Mucosa of descending colon (tissue), 3 donors: Measurements from ENCODE around the gene GALNT10. TPM values are rescaled to one million over a fixed set of nuclear protein-coding genes. Genes with fewer than 3 reads are reported as not detected.

Source experiments
- ATAC-seq: fragments of 200-7000 bp; cut with Tn5 transposase; one replicate; pipeline ENCODE4 v1.9.1; 2020; ENCODE audit warnings: mild to moderate bottlenecking, moderate library complexity
- DNase-seq, 3 donors: peaks; one replicate each; pipeline ENCODE4 v3.0.0-alpha.2; 2020
- H3K36me3 ChIP-seq: fragments of 200-600 bp; one replicate; pipeline ENCODE4 v1.8.0; 2021; ENCODE audit warnings: low read depth, mild to moderate bottlenecking
- H3K4me1 ChIP-seq: fragments of 200-600 bp; one replicate; pipeline ENCODE4 v1.8.0; 2021; ENCODE audit warnings: low read depth, mild to moderate bottlenecking
- H3K4me3 ChIP-seq: fragments of 200-600 bp; one replicate; pipeline ENCODE4 v1.8.0; 2021; ENCODE audit warnings: mild to moderate bottlenecking
- H3K9me3 ChIP-seq: fragments of 200-600 bp; one replicate; pipeline ENCODE4 v1.8.0; 2021; ENCODE audit warnings: mild to moderate bottlenecking
- CTCF ChIP-seq: fragments of 200-600 bp; IDR thresholded peaks from one replicate; pipeline ENCODE4 v1.8.0; 2022; ENCODE audit warnings: antibody characterized with exemption, mild to moderate bottlenecking
- intact Hi-C, 2 donors: fragments of 100-400 bp; cut with DNase I in 1 of 2; cut with micrococcal nuclease in 1 of 2; formaldehyde crosslinking; loops; one replicate each; pipeline versions ENCODE4 v1.11.0 to v1.11.1; 2022; cut with DNase I, micrococcal nuclease
- total RNA-seq, 3 donors: library from RNA; stranded (reverse); fragmentation: NEBNext Ultra II Directional in 2 of 3; extraction: Animal tissue kit (Norgen Biotek cat#: 25700) in 2 of 3; gene quantifications; one replicate each; pipeline versions ENCODE4 v1.2.1 to v1.2.4, GENCODE V29; 2021 to 2023
- donor health status: DM: no; HTN: no; CAD: no; lungs with moderate emphysema.
- donor health status: DM: no; HTN: no; CAD: no.
- donor health status: DM: no; HTN: yes; CAD: no.

The GALNT10 gene
- total RNA-seq, 3 donors from 2014 or later = 38.5 to 51.5 (median 41.4) TPM

GRCh38 chr5:154428208-154428607 is 237.7 kb downstream of the GALNT10 start:
- no peak overlapping the region for H3K4me3 ChIP-seq
- DNase-seq (no peak), ATAC-seq (no peak)
- H3K36me3 ChIP-seq = no peaks in the 10 kb centered on the region
- H3K4me1 ChIP-seq = no peaks in the 10 kb centered on the region
- no peak for TF ChIP-seq CTCF
- intact Hi-C loops = no loop called here
- H3K9me3 ChIP-seq = no peaks in the 10 kb centered on the region

GRCh38 chr5:154429341-154429740 is 238.8 kb downstream of the GALNT10 start:
- TF ChIP-seq CTCF = no peak
- no peak overlapping the region for H3K4me3 ChIP-seq
- H3K36me3 ChIP-seq = no peaks in the 10 kb centered on the region
- intact Hi-C loops = no loop called here
- no peaks in the 10 kb centered on the region for H3K4me1 ChIP-seq
- ATAC-seq = no peak
- no peak for DNase-seq
- H3K9me3 ChIP-seq = no peaks in the 10 kb centered on the region

GRCh38 chr5:154430466-154430865 is 239.9 kb downstream of the GALNT10 start:
- DNase-seq = no peak
- no peak for ATAC-seq
- no peak for TF ChIP-seq CTCF
- no peak overlapping the region for H3K4me3 ChIP-seq
- H3K9me3 ChIP-seq = no peaks in the 10 kb centered on the region
- no peaks in the 10 kb centered on the region for H3K4me1 ChIP-seq
- H3K36me3 ChIP-seq = no peaks in the 10 kb centered on the region
- intact Hi-C loops = no loop called here

- Histone ChIP-seq H3K4me3 (no peak overlapping the region), H3K4me1 (no peaks in the 10 kb centered on the region), H3K36me3 (no peaks in the 10 kb centered on the region), H3K9me3 (no peaks in the 10 kb centered on the region)
- no peak for ATAC-seq
- intact Hi-C loops = no loop called here
- DNase-seq = no peak
- TF ChIP-seq CTCF = no peak
Observed at GRCh38 chr5:154430961-154431630, 240.6 kb downstream of the GALNT10 start.

- no peak overlapping the region for H3K4me3 ChIP-seq
- ATAC-seq = no peak
- intact Hi-C loops = no loop called here
- no peak for TF ChIP-seq CTCF
- H3K9me3 ChIP-seq = no peaks in the 10 kb centered on the region
- H3K4me1 ChIP-seq = no peaks in the 10 kb centered on the region
- H3K36me3 ChIP-seq = no peaks in the 10 kb centered on the region
- DNase-seq = no peak
Observed at GRCh38 chr5:154435226-154435625, 244.7 kb downstream of the GALNT10 start.
